BJ (cell line): ENCODE measurements around the gene TMEM38B. TPM values are rescaled to one million over a fixed set of nuclear protein-coding genes. Genes with fewer than 3 reads are reported as not detected.

Experiments
- CTCF ChIA-PET: fragments of 350-600 bp; formaldehyde crosslinking; extraction: SDS; loops from one replicate; lab custom pipeline; 2021; ENCODE audit warnings: antibody characterized with exemption, inconsistent platforms; lab: Yijun Ruan, JAX
- POLR2A ChIA-PET: fragments of 300-600 bp; sonication (Branson Sonifier 250); formaldehyde crosslinking; extraction: SDS; loops from one replicate; lab custom pipeline; 2021; ENCODE audit warnings: antibody characterized with exemption; lab: Charles Lee
- DNase-seq: peaks from one replicate; pipeline ENCODE4 v3.0.0-alpha.2; 2011; ENCODE audit warnings: low read depth
- H3K27me3 ChIP-seq: 2 replicates; pipeline ENCODE4 v1.6.0; 2011; ENCODE audit warnings: low read length; ENCODE audit not compliant: control insufficient read depth, insufficient read depth
- H3K36me3 ChIP-seq: 2 replicates; pipeline ENCODE4 v1.5.1; 2011; ENCODE audit warnings: low read length; ENCODE audit not compliant: control insufficient read depth, insufficient read depth
- H3K4me3 ChIP-seq: 2 replicates; pipeline ENCODE4 v1.5.1; 2011; ENCODE audit warnings: low read depth, mild to moderate bottlenecking, control low read depth, low read length
- polyA plus RNA-seq: library from polyadenylated mRNA; depleted of rRNA; stranded (reverse); fragments of >200 nt; gene quantifications from 2 replicates; pipeline ENCODE4 v1.2.3, GENCODE V29; 2011
- TF ChIP-seq, protein P1 (sequence below): IDR thresholded peaks from 2 replicates; pipeline ENCODE4 v1.5.1; 2011; ENCODE audit warnings: low read depth, mild to moderate bottlenecking, control low read depth, inconsistent platforms, low read length, moderate library complexity; ENCODE audit not compliant: insufficient read depth

Gene TMEM38B
- polyA plus RNA-seq, 1 experiment: 3.6 TPM

DNA sequence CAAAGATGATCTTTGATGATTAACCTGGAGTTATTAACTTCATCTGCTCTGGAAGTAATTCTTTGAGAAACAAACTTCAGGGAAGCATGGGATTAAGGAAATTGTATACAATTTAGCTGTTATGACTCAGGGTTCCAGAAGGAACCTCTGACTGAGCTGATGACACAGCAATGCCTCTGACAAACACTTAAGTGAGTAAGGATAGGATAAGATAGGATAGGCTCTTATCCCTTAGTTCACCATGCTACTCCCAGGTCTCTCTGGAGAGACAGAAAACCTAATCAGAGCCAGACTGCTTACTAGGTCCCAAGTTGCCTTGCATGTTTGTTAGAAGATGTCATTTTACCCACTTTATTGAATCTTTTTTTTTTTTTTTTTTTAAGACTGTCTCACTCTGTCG lies 12.6 kb upstream of the TMEM38B start:
- ChIA-PET CTCF (interaction anchor here (1.2 kb wide), 1 partner anchor 12 kb away, joined by 6 read pairs; the partner anchor contains the start of gene TMEM38B), POLR2A (no interaction called here)
- no peak for DNase-seq
- Histone ChIP-seq H3K27me3 (0 out of 2 replicates have a peak, but pooled peaks cover 1% of the 10 kb centered on the region), H3K4me3 (no peak overlapping the region), H3K36me3 (no peaks in the 10 kb centered on the region)
- TF ChIP-seq, protein P1, sequence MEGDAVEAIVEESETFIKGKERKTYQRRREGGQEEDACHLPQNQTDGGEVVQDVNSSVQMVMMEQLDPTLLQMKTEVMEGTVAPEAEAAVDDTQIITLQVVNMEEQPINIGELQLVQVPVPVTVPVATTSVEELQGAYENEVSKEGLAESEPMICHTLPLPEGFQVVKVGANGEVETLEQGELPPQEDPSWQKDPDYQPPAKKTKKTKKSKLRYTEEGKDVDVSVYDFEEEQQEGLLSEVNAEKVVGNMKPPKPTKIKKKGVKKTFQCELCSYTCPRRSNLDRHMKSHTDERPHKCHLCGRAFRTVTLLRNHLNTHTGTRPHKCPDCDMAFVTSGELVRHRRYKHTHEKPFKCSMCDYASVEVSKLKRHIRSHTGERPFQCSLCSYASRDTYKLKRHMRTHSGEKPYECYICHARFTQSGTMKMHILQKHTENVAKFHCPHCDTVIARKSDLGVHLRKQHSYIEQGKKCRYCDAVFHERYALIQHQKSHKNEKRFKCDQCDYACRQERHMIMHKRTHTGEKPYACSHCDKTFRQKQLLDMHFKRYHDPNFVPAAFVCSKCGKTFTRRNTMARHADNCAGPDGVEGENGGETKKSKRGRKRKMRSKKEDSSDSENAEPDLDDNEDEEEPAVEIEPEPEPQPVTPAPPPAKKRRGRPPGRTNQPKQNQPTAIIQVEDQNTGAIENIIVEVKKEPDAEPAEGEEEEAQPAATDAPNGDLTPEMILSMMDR: no peak

- no peak for DNase-seq
- 0 out of 2 replicates have a peak, but pooled peaks cover 1% of the 10 kb centered on the region for H3K27me3 ChIP-seq
- H3K4me3 ChIP-seq: no peak overlapping the region
- TF ChIP-seq, protein P1: no peak
- POLR2A ChIA-PET: no interaction called here
- H3K36me3 ChIP-seq: no peaks in the 10 kb centered on the region
- CTCF ChIA-PET: interaction anchor here (0.7 to 0.8 kb wide), 2 partner anchors 10 to 82 kb away, joined by 3 read pairs; partner anchors contain the start of gene TMEM38B
Observed at GRCh38 chr9:105683688-105684275, 10.6 kb upstream of the TMEM38B start.

DNA sequence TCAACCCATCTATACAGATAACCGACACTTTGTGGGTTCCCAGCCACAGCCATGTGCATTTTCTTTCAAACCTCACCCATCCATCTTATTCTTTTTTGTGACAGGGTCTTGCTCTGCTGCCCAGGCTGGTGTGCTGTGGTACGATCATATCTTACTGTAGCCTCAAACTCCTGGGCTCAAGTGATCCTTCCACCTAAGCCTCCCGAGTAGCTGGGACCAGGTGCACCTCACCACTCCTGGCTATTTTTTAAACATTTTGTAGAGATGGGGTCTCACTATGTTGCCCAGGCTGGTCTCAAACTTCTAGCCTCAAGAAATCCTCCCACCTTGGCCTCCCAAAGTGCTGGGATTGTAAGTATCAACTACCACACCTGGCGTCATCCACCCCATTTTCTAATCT lies 7.4 kb upstream of the TMEM38B start:
- DNase-seq: no peak
- ChIA-PET POLR2A (no interaction called here), CTCF (no interaction called here)
- no peaks in the 10 kb centered on the region for H3K27me3 ChIP-seq
- no peaks in the 10 kb centered on the region for H3K36me3 ChIP-seq
- TF ChIP-seq, protein P1: no peak
- H3K4me3 ChIP-seq: no peak overlapping the region

DNA sequence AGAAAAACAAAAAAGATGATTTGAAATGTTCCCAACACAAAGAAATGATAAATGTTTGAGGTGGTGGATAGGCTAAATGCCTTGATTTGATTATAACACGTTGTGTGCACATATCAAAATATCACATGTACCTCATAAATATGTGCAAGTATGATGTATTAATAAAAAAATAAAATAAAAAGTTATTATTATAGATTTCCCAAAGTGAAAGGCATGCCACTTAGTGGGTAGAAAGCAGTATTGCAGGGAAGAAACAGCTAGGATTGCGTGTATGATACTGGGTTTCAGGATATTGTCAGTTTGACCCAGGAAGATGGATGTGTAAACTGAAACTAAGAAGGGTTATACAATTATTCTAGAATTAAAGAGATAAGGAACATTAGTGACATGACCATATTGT lies 3.6 kb upstream of the TMEM38B start:
- ChIA-PET CTCF (interaction anchor here (0.6 to 1.8 kb wide), 4 partner anchors 10 to 57 kb away, joined by 3 to 6 read pairs (median 3); no protein-coding TSS in a partner anchor), POLR2A (no interaction called here)
- H3K36me3 ChIP-seq: no peaks in the 10 kb centered on the region
- TF ChIP-seq, protein P1: peak; percentile 58
- DNase-seq: no peak
- H3K27me3 ChIP-seq: no peaks in the 10 kb centered on the region; the same call in 1 of the 2 replicates
- H3K4me3 ChIP-seq: no peak overlapping the region

GRCh38 chr9:105693435-105694189 lies 729 bp upstream of the TMEM38B start:
- TF ChIP-seq, protein P1: no peak
- DNase-seq: no peak
- Histone ChIP-seq H3K27me3 (no peaks in the 10 kb centered on the region; the same call in 1 of the 2 replicates), H3K4me3 (peak overlapping the region; percentile 91), H3K36me3 (no peaks in the 10 kb centered on the region)
- CTCF ChIA-PET: interaction anchor here (0.8 to 1.4 kb wide), 6 partner anchors 10 to 47 kb away, joined by 3 to 6 read pairs (median 3); no protein-coding TSS in a partner anchor
- POLR2A ChIA-PET: no interaction called here
